ENCODE results near the gene SYCN. TPM values are rescaled to one million over a fixed set of nuclear protein-coding genes. Genes with fewer than 3 reads are reported as not detected.

SYCN gene
- total RNA-seq, 1 experiment from 2014 or later = not detected

DNA sequence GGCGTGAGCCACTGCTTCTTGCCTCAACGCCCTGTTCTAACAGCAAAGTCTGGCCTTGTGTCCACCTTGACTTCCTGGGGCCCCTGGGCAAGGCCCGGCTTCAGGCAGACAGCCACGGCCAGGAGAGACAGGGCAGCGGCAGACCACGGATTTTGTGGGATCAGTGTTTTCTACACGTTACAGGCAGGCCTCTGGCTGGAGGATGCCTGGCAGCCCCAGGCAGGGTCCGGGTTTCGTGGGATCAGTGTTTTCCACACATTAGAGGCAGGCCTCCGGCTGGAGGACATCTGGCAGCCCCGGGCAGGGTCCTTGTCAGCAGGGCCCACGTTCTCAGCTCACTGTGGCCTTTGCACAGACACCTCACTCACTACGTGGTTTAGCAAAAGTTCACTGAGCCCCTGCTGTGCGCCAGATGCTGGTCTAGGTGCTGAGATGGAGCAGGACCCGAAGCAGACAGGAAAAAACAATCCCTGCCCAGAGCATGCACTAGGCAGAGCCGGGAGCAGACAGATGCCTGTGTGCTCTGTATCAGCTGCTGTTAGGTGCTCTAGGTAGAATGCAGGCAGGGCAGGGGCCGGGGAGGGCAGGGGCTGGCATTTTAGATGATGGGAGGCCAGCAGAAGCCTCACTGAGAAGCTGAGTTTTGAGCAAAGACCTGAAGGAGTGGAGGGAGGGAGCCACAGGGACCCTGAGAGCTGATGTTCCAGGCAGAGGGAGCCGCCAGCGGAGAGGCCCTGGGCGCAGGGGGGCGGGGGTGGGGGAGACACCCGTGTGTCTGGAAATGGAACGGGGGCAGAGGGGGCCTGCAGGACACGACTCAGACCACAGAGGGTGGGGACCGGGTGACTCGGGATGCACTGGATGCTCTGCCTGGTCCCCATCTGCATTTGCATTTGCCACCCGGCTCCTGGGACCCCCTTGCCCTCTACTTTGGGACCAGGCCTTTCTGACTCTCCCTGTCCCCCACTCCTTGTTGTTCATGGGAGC, 32.3 kb downstream of the SYCN start (continued):
- TF ChIP-seq, protein P1, sequence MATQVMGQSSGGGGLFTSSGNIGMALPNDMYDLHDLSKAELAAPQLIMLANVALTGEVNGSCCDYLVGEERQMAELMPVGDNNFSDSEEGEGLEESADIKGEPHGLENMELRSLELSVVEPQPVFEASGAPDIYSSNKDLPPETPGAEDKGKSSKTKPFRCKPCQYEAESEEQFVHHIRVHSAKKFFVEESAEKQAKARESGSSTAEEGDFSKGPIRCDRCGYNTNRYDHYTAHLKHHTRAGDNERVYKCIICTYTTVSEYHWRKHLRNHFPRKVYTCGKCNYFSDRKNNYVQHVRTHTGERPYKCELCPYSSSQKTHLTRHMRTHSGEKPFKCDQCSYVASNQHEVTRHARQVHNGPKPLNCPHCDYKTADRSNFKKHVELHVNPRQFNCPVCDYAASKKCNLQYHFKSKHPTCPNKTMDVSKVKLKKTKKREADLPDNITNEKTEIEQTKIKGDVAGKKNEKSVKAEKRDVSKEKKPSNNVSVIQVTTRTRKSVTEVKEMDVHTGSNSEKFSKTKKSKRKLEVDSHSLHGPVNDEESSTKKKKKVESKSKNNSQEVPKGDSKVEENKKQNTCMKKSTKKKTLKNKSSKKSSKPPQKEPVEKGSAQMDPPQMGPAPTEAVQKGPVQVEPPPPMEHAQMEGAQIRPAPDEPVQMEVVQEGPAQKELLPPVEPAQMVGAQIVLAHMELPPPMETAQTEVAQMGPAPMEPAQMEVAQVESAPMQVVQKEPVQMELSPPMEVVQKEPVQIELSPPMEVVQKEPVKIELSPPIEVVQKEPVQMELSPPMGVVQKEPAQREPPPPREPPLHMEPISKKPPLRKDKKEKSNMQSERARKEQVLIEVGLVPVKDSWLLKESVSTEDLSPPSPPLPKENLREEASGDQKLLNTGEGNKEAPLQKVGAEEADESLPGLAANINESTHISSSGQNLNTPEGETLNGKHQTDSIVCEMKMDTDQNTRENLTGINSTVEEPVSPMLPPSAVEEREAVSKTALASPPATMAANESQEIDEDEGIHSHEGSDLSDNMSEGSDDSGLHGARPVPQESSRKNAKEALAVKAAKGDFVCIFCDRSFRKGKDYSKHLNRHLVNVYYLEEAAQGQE (IDR thresholded peaks at IDR 0.05; ENCODE audit: low read depth) = no peak
- TF ChIP-seq SP1 (IDR thresholded peaks at IDR 0.05; ENCODE audit: low read depth) (no peak), ZFX (IDR thresholded peaks at IDR 0.05) (no peak), EZH2phosphoT487 (IDR thresholded peaks at IDR 0.05; ENCODE audit: borderline replicate concordance) (no peak), CBX3 (IDR thresholded peaks at IDR 0.05; ENCODE audit: low read depth) (no peak), POLR2AphosphoS5 (IDR thresholded peaks at IDR 0.05; ENCODE audit: low read depth, low read length) (no peak), ATF3 (IDR thresholded peaks at IDR 0.05) (no peak), EZH2 (IDR thresholded peaks at IDR 0.05) (no peak)
- TF ChIP-seq, protein P2, sequence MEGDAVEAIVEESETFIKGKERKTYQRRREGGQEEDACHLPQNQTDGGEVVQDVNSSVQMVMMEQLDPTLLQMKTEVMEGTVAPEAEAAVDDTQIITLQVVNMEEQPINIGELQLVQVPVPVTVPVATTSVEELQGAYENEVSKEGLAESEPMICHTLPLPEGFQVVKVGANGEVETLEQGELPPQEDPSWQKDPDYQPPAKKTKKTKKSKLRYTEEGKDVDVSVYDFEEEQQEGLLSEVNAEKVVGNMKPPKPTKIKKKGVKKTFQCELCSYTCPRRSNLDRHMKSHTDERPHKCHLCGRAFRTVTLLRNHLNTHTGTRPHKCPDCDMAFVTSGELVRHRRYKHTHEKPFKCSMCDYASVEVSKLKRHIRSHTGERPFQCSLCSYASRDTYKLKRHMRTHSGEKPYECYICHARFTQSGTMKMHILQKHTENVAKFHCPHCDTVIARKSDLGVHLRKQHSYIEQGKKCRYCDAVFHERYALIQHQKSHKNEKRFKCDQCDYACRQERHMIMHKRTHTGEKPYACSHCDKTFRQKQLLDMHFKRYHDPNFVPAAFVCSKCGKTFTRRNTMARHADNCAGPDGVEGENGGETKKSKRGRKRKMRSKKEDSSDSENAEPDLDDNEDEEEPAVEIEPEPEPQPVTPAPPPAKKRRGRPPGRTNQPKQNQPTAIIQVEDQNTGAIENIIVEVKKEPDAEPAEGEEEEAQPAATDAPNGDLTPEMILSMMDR (IDR thresholded peaks at IDR 0.05 in 2 of 3, conservative IDR thresholded peaks at IDR 0.05 in 1 of 3; ENCODE audit: borderline replicate concordance in 1 of 3, insufficient read depth in 1 of 3, low read depth in 2 of 3, low read length in 2 of 3) = no peak

Measured in HCT116 (cell line).